ENCODE results near the gene ADAMTSL1. TPM values are rescaled to one million over a fixed set of nuclear protein-coding genes. Genes with fewer than 3 reads are reported as not detected.

The ADAMTSL1 gene
- total RNA-seq, 1 experiment from 2014 or later: not detected

GRCh38 chr9:18921366-18922075 lies 447.6 kb downstream of the ADAMTSL1 start:
- H3K36me3 Mint-ChIP-seq (ENCODE audit: insufficient read depth, unreplicated experiment): no peaks in the 10 kb centered on the region
- no peak overlapping the region for H3K27ac Mint-ChIP-seq (ENCODE audit: unreplicated experiment)

GRCh38 chr9:18922161-18922885 lies 448.4 kb downstream of the ADAMTSL1 start:
- H3K27me3 Mint-ChIP-seq (ENCODE audit: unreplicated experiment): peaks cover 45% of the 10 kb centered on the region
- H3K4me1 Mint-ChIP-seq (ENCODE audit: low read depth, unreplicated experiment): no peaks in the 10 kb centered on the region
- BruUV-seq (replicated peaks): no TSS peak
- H3K36me3 Mint-ChIP-seq (ENCODE audit: insufficient read depth, unreplicated experiment): no peaks in the 10 kb centered on the region
- DNase-seq: no peak
- CTCF ChIA-PET: interaction anchor here (0.7 kb wide), 1 partner anchor 608 kb away, joined by 6 read pairs; no protein-coding TSS in a partner anchor
- intact Hi-C loops (cut with micrococcal nuclease; ENCODE audit: unreplicated experiment): no loop called here
- H3K4me3 Mint-ChIP-seq (ENCODE audit: low read depth, unreplicated experiment): no peak overlapping the region
- H3K27ac Mint-ChIP-seq (ENCODE audit: unreplicated experiment): no peak overlapping the region
- no peaks in the 10 kb centered on the region for H3K9me3 Mint-ChIP-seq (ENCODE audit: low read depth, unreplicated experiment)
- TF ChIP-seq CTCF (IDR thresholded peaks at IDR 0.05; ENCODE audit: unreplicated experiment): no peak

More at GRCh38 chr9:18921366-18922075, 447.6 kb downstream of the ADAMTSL1 start:
- no peak for DNase-seq
- BruUV-seq (replicated peaks): no TSS peak
- CTCF ChIA-PET: no interaction called here
- TF ChIP-seq CTCF (IDR thresholded peaks at IDR 0.05; ENCODE audit: unreplicated experiment): no peak
- H3K4me1 Mint-ChIP-seq (ENCODE audit: low read depth, unreplicated experiment): no peaks in the 10 kb centered on the region
- no peak overlapping the region for H3K4me3 Mint-ChIP-seq (ENCODE audit: low read depth, unreplicated experiment)
- intact Hi-C loops (cut with micrococcal nuclease; ENCODE audit: unreplicated experiment): no loop called here
- H3K9me3 Mint-ChIP-seq (ENCODE audit: low read depth, unreplicated experiment): no peaks in the 10 kb centered on the region
- H3K27me3 Mint-ChIP-seq (ENCODE audit: unreplicated experiment): peaks cover 53% of the 10 kb centered on the region

- CTCF ChIA-PET: no interaction called here
- H3K36me3 Mint-ChIP-seq (ENCODE audit: insufficient read depth, unreplicated experiment): no peaks in the 10 kb centered on the region
- intact Hi-C loops (cut with micrococcal nuclease; ENCODE audit: unreplicated experiment): no loop called here
- no TSS peak for BruUV-seq (replicated peaks)
- no peaks in the 10 kb centered on the region for H3K4me1 Mint-ChIP-seq (ENCODE audit: low read depth, unreplicated experiment)
- DNase-seq: no peak
- no peak overlapping the region for H3K27ac Mint-ChIP-seq (ENCODE audit: unreplicated experiment)
- H3K9me3 Mint-ChIP-seq (ENCODE audit: low read depth, unreplicated experiment): no peaks in the 10 kb centered on the region
- no peak overlapping the region for H3K4me3 Mint-ChIP-seq (ENCODE audit: low read depth, unreplicated experiment)
- peaks cover 37% of the 10 kb centered on the region for H3K27me3 Mint-ChIP-seq (ENCODE audit: unreplicated experiment)
- TF ChIP-seq CTCF (IDR thresholded peaks at IDR 0.05; ENCODE audit: unreplicated experiment): no peak
Measured at GRCh38 chr9:18923167-18923566, 449.2 kb downstream of the ADAMTSL1 start.

GRCh38 chr9:18923671-18924430 lies 449.9 kb downstream of the ADAMTSL1 start:
- CTCF ChIA-PET: no interaction called here
- DNase-seq: no peak
- peaks cover 30% of the 10 kb centered on the region for H3K27me3 Mint-ChIP-seq (ENCODE audit: unreplicated experiment)
- no TSS peak for BruUV-seq (replicated peaks)
- H3K27ac Mint-ChIP-seq (ENCODE audit: unreplicated experiment): no peak overlapping the region
- no peaks in the 10 kb centered on the region for H3K9me3 Mint-ChIP-seq (ENCODE audit: low read depth, unreplicated experiment)
- no peaks in the 10 kb centered on the region for H3K36me3 Mint-ChIP-seq (ENCODE audit: insufficient read depth, unreplicated experiment)
- H3K4me1 Mint-ChIP-seq (ENCODE audit: low read depth, unreplicated experiment): no peaks in the 10 kb centered on the region
- intact Hi-C loops (cut with micrococcal nuclease; ENCODE audit: unreplicated experiment): no loop called here
- no peak overlapping the region for H3K4me3 Mint-ChIP-seq (ENCODE audit: low read depth, unreplicated experiment)
- TF ChIP-seq CTCF (IDR thresholded peaks at IDR 0.05; ENCODE audit: unreplicated experiment): no peak
